Measurements from ENCODE around the gene ABTB2.
A peak's percentile ranks its signal among the peaks of the same experiment; 100 is the strongest.

The ABTB2 gene

DNA sequence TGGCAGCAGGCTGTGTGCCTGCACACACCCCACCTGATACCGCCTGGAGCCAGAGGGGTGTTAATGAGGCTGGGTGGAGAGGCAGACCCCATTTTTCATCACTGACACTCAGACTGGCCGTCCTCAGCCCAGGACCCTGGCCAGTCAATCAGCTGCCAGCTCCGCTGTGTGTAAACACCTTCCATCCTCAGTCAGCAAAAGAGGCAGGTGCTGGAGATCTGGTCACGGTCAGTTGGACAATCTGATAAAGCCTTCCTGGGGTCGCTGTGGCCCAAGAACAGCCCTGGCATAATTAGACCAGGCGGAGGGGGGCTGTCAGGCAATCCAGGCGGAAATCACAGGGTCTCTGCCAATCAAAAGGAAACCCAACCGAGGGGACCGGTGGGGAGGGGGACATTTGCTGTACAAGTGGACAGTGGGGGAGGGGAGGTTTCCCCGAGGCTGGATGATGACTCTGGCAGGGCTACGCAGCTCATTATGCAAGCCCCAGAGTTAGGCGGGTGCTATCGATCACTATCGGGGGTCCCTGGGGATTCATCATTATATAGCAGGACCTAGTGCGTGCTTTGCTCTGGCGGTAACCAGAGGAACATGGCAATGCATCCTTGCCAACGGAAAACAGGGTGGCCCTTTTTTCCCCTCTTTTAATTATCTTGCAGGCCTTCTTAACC is 72.9 kb downstream of the ABTB2 start:
- DNase-seq (ENCODE audit: low spot score), result no peak

DNA sequence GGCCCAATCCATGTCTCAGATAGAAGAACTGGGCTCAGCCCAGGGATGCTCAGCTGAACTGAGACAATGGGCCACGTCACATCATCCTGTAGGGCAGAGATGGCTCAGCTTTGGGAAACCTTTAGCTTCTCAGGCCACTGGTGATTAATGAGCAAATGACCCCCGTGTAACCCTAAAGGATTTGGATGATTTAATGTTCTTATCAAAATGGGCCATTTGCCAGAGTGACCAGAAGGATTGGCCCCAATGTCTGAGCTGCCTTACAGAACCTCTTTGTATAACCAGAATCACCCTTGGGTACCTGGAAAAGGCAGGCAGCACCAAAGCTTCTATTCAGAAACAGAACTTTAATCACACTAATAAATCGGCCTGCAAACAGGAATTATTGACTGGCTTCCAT is 73.7 kb downstream of the ABTB2 start:
- no peak for DNase-seq (ENCODE audit: low spot score)

DNA sequence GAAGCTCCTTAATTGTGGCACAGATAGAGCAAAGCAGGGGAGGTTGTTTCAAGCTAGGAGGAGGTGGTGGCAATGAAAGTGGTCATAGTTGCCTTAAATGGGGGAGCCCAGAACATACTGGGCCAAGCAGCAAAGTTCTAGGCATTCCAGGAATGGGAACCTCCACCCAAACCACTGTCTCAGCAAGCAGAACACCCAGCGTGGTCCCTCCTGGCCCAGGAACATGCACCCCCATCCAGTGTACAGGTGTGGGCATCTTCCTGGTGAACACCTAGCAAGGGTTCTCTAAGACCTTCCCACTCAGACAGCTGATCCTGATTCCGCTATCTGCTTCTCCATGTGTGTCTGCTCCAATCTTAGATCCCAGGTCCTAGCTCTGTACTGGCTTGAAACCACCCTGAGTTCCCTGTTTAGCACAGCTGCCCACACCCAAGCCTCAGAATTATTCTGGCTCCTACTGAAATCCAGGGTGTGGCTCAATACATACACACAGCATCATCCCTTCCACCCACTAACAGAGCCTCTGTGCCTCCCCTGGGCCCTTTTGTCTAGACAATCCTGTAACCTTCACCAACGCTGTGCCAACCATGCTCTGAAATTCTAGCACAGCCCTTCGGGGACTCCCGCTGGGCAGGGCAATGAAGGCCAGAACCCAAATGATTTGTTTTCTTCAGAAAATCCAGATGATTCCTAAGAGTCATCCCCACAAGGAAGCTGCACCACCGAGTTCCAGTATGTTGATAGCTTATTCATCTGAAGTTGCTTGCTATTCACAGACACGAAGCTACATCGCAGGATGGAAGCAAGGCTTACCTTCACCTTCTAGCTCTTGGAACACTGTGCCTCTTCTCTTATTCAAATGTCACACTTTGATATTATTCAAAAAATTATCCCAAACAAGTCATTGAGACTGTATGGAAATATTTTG is 76.6 kb downstream of the ABTB2 start:
- DNase-seq (ENCODE audit: low spot score), result no peak

DNA sequence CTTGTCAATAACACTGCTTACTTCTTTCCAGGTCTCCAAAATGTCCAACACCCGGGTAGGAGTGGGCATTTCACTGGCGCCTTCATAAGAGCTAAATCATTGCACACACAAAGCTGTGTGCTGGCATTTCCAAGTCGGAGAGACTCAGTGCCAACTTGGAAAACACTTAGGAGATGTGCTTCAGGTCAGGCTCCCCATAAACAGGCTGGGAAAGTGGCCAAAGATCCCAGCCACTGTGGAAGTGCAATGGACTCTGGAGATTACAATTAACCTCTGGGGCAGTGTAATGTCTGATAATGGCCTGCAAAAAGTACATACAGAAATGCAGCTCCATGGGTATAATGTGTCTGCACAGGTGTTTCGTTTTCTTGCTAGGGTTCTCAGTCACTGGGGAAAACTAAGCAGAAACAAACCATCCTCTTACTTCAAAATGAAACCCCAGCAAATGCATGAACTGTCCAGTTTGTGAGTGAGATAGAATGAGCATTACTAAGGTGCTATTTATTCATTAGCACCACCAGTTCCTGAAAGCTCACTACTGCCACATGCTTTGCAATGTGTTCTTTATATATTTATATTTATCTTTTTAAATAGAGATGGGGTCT is 79.0 kb downstream of the ABTB2 start:
- DNase-seq (ENCODE audit: low spot score), result no peak

DNA sequence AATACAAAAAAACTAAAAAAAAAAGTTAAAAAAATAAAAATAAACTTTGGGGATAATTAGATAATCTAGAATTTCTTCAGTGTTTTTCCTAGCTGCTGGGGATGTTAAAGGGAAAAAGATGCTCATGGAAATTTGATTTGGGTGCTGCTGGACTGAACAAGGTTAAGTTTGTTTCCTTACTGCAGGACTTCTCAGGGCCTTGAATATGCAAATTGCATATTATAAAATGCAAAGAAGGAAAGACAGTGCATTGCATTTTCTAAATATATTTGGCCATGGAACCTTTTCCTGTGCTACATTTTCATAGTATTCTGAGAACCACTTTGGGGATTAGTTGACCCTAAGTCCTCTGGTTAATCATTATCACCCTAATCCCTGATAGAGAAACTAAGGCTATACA is 79.6 kb downstream of the ABTB2 start:
- DNase-seq (ENCODE audit: low spot score), result no peak

DNA sequence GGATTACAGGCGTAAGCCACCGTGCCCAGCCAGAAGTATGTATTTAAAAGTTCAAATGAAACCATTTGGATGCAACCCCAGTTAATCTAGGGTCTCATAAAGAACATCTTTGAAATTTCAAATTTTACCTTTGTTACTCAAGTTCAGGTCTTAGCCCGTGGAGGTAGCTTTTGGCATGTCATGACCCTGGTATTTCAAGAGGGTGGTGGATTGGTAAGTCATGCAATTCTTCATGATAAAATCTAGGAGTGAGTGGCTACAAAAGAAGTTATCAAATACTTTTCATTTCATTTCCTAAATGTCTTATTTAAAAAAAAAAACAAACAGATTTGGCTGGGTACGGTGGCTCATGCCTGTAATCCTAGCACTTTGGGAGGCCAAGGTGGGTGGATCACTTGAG is 80.6 kb downstream of the ABTB2 start:
- no peak for DNase-seq (ENCODE audit: low spot score)

DNA sequence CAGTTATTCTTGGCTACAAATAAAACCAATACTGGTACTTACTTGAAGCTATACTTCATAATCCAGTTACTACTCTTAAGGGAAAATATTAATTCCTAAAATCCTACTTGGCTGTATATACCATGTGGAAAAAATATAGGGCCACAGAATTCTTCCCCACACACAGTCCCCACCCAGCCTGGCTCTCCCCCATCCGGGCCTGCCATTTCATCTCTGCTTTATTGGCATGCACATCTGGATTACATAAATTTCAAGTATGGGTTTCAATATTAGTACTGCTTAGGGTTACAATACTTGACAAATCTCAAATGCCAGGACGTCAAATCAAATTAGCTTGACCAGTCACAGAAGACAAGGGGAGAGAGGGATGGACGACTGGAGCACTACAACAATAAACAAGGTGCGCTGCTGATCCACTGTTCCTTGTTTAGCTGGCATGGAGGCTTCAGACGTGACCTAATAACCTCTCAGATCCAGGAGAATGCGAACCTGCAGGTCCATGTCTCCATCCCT is 81.4 kb downstream of the ABTB2 start:
- DNase-seq (ENCODE audit: low spot score), result no peak

DNA sequence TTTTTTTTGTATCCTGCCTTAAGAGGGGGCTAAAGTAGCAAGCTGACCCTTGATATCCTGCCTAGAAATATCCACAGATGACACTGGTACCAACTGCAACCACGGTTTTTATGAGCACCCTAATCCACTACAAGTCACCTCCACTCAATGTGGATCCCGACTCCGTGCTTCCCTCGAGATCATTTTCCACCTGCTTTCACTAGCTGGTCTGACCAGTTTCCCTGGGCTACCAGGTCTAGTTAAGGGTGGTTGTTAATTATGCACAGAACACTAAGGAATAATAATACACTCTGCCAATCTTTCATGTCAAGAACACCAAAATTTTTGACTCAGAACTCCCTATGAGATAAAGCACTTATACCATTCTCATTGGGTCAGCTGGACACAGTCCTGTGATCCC is 82.3 kb downstream of the ABTB2 start:
- no peak for DNase-seq (ENCODE audit: low spot score)

DNA sequence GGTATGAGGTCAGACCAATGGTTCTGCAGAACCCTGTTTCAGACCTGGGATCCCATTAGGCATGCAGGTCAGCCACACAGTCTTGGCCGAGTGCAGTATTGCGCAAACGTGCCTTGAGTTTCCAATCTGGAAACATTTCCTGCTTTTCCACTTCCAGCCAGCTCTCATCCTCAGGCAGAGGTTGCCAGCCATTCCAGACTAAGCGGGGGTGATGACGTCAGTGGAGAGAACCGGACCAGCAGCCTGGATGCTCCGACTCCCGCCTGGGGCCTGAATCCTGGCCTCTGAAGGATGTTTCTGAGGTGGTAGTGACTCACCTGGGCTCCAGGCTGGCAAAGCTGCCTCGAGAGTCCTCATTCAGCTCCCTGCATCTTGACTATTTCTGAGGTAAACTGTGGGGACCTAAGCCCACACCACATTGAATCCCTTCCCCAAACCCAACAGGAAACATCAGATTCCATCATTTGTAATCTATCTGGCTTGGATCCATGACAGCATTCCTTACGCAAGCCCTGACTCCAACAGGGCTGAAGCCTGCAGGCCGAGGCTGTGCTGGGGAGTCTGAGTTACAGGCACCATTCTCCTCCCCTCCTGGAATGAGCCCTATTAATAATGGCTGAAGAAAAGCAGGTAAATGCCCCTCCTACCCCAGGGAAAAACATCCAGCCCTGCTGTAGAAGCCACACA is 83.0 kb downstream of the ABTB2 start:
- DNase-seq (ENCODE audit: low spot score), result no peak

DNA sequence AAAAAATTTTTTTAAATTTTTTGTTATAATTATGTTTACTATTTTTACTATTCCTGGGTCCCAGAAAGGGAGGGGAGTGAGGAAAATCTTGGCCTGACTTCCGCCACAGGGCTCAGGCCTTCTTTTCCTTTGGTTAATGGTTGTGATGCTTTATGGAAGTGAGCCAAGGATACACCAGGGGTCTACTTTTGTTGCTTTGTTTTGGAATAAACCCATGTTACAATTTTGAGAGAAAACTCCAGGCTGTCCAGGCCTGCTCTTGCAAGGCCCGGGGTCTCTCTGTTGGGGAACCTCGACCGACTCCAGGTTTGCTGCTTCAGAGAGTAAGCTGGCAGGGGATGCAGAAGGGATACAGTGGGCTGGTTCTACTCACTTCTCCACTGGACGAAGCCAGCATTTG is 84.7 kb downstream of the ABTB2 start:
- no peak for DNase-seq (ENCODE audit: low spot score)

DNA sequence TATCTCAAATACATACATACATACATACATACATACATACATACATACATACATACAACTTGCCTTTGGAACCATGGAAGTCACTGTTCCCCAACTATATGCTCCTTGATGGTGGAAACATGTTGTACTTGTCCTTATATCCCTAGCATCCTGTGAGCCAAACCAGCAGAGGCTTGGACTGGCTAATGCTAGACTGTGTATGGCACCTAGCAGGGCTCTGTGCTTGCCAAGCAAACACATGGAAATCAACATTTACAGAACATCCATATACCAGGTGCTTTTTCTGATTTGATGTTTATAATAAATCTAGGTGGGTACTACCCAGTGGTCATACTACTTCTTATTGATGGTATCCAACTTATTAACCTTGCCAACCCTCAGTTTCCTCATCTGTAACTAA is 86.1 kb downstream of the ABTB2 start:
- DNase-seq (ENCODE audit: low spot score), result no peak

DNA sequence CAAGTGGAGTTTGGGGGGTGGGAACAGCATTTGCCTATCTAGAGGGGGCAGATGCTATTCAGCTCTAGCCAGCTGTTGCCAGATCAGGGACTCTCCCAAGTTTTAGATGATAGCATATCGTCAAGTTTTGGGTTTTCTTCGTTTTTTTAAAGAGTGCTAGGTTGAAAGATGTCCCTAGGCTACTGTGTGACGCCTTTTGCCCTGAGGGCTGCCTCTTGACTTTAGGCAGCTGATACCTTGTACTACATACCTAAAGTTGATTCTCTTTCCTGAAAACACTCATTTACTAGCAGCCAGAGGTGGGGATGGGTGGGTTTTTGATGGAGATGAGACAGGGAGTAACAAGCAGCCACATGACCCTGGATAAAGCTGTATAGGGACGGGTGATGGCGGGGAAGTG is 87.1 kb downstream of the ABTB2 start:
- no peak for DNase-seq (ENCODE audit: low spot score)

DNA sequence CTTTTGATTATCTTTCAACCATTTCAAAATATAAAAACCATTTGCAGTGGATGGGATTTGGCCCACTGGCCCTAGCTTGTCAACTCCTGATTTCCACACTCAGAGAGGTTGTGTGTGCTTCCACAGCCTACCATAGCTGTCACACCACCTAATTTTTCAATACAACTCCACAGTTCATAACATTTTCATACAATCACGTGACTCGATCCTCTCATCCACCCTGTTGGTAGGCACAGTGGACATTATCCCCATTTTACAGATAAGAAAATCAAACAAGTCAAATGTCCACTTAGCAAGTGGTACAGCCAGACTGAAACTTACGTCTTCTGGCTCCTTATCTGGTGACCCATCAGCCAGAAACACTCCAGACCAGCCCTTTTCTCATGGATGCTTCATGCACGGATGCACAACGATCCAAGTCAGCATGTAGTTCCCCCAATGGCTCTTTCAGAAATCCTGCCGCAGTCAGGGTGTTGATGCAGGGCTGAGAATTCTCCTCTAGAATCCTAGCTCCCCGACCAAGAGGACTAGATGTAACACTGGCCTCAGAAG is 88.0 kb downstream of the ABTB2 start:
- DNase-seq (ENCODE audit: low spot score), result no peak

DNA sequence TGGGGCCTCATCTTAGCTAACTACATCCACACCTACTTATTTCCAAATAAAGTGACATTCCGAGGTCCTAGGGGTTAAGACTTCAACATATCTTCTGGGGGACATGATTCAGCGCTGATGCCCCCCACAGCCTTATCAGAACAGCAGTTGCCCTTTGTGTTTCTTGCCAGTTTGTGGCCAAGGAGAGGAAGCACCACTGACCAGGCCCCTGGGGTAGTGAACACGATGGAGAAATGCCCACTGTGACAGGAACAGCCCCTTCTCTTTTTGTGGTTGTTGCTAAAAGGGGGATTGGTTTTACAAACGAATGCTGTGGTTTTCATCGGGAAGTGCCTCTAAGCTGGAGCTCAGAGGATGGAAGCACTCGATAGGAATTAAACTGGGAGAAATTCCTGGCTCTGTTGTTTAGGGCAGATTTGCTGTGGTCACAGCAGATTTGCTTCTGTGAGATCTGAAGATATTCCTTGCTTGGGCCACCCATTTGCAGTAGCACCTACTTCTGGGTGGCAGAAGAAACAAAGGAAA is 88.8 kb downstream of the ABTB2 start:
- DNase-seq (ENCODE audit: low spot score), result no peak

DNA sequence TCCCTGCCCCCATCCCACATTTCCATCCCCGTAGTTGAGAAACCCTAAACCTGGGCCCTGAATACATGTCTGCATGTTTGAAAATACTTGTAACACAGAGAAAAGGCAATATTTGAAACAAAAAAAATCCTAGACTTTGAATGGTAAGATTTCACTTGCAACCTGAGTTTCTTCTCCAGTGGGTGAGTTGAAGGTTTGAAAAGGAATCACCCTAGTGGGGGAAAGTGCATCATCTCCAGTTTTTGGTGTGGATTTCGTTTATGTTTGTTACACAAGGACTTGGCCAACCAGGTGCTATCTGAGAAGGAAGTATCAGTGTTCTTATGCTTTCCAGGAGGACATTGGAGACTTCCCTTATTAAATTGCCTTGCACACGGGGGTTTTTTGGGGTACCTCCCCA is 90.4 kb downstream of the ABTB2 start:
- DNase-seq (ENCODE audit: low spot score), result no peak

DNA sequence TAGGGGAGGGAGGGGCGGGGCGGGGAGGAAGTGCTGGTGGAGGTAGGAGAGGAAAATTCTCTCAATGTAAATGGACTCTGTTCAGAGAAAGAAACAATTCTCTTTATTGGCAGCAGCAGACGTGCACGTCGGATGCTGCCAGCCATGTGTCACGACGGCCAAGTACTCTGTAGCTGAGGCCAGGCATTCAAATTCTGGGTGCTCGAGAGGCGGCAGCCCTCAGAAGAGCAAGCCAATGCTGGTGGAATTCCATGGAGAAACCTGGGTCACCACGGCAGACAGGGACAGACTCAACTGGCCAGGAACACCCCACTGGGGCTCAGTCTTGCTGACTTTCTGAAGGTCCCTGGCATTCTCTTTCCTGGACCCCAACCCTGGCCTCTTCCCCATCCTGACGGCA is 90.8 kb downstream of the ABTB2 start:
- no peak for DNase-seq (ENCODE audit: low spot score)

DNA sequence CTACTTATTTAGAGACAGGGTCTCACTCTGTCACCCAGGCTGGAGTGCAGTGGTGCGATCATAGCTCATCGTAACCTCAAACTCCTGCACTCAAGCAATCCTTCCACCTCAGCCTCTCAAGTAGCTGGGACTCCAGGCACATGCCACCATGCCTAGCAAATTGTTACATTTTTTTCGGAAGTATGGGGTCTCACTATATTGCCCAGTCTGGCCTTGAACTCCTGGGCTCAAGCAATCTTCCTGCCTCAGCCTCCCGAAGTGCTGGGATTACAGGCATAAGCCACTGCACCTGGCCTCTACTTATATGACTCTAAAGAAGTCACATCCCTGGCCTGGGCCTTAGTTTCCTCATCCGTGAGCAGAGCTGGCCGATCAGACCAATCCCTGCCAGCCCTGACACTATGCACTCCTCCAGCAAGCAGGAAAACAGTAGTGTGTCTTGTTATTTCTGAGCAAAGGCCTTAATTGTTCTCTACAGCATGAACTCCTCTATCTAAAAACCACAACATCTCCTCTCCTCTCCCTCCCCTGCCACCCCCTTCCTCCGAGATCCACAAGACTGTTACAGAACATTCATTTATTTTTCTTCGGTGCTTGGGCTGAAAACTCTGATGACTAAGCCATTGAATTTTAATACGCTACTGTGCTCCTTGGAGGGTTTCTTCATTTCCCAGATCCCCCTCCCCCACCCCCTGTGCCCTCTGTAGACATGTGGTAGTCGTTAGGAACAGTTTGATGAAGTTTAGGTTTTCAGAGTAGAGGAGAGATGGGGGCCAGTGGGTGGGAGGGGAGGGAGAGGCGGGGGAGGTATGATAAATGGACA is 91.5 kb downstream of the ABTB2 start:
- DNase-seq (ENCODE audit: low spot score), result peak; percentile 94

DNA sequence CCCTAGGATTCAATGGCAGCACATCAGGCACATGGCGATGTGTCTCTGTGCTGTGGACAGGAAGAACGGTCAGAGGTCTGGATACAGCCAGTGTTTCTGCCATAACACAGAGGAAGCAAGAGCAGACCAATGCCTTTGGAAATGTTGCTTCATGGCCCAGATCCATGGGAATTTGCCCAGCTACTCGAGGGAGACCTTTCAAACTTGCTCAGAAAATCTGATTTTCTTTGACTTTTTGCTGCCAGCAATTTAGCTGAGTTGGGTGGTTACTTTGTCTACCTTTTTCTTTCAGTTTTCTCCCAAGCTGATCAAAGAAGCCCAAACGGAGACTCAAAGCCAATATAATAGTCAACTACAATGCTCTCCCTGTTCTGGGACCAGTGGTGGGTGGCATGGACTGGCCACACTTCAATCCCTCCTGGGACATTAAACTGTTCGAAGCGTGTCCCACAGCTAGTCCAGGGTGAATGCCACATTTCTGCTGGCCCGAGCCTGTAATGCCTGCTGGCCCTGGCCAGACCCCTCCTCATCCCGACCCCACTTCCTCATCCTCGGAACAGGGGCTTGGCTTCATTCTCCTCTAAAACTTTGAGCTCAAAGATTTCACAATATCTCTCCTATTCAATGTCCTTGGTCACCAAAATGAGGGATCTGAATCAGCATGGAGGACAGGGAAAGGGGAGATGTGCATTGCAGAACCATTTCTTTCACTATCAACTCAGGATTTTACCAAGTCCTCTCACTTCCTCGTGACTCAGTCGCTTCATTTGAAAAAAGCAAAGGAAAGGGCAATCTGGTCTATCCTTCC is 93.3 kb downstream of the ABTB2 start:
- DNase-seq (ENCODE audit: low spot score), result no peak

DNA sequence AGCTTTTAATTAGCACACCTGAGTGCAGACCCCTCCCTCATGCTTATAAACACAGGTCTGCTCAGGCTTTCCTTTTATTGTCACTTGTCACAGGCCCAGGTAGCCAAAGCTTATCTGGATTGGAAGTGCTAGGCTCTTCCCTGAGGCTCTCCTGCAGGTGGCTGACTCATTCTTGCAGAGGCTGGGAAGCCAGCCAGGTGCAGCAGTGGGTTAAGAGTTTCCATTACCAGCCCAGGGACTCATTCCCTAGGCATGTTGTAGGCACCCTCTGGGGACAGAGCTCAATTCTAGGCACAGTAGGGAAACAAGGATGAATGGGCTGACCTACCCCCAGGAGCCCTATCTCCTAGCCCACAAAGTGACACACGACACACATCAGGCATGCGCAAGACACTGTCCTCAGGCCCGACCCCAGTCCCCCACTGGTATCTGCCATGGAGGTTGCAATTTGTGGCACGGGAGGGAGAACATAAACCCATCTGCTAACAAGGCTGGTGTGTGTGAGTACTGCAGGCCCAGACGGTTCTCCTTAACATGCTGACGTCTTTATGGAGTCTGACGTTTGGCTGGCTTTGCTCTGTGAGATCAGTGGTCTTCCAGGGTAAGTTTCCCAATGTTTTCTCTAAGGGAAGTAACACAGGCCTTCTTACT is 94.2 kb downstream of the ABTB2 start:
- no peak for DNase-seq (ENCODE audit: low spot score)
